Ascending aorta (tissue), 2 donors: ENCODE results near the gene KEAP1. TPM values are rescaled to one million over a fixed set of nuclear protein-coding genes. Genes with fewer than 3 reads are reported as not detected.

Source experiments
- DNase-seq, 2 donors: peaks; one replicate each; pipeline ENCODE4 v3.0.0-alpha.2; 2019; ENCODE audit warnings: low spot score in 2 of 2
- H3K27ac ChIP-seq, 2 donors: fragments of 200-600 bp; sonication (generic); one replicate each; pipeline ENCODE4 v1.5.1; 2016 to 2017; ENCODE audit warnings: mild to moderate bottlenecking in 1 of 2
- H3K27me3 ChIP-seq: fragments of 200-600 bp; sonication (generic); one replicate; pipeline ENCODE4 v1.5.1; 2017
- H3K36me3 ChIP-seq, 2 donors: fragments of 200-600 bp; sonication (generic); one replicate each; pipeline ENCODE4 v1.5.1; 2016
- H3K4me1 ChIP-seq, 2 donors: fragments of 200-600 bp; sonication (generic); one replicate each; pipeline ENCODE4 v1.5.1; 2016 to 2017; ENCODE audit warnings: mild to moderate bottlenecking in 1 of 2
- H3K4me3 ChIP-seq, 2 donors: fragments of 200-600 bp; sonication (generic); one replicate each; pipeline ENCODE4 v1.5.1; 2016 to 2017; ENCODE audit warnings: mild to moderate bottlenecking in 1 of 2
- H3K9me3 ChIP-seq, 2 donors: fragments of 200-600 bp; sonication (generic); one replicate each; pipeline ENCODE4 v1.5.1; 2016
- CTCF ChIP-seq, 3 experiments: fragments of 200-600 bp in 2 of 3; fragments of 450-650 bp in 1 of 3; sonication (generic) in 2 of 3; IDR thresholded peaks; one replicate each; pipeline ENCODE4 v1.5.1; 2016 to 2019; ENCODE audit warnings: antibody characterized with exemption in 3 of 3, mild to moderate bottlenecking in 1 of 3, moderate library complexity in 1 of 3
- intact Hi-C: fragments of 100-400 bp; cut with DNase I; formaldehyde crosslinking; loops from one replicate; pipeline ENCODE4 v1.15.1; 2023
- total RNA-seq: library from RNA; depleted of rRNA; stranded (reverse); fragments of >200 nt; gene quantifications from one replicate; pipeline ENCODE4 v1.1.0, GENCODE V29; 2016

Gene KEAP1
- total RNA-seq, 1 donor from 2014 or later, result 57.8 TPM

DNA sequence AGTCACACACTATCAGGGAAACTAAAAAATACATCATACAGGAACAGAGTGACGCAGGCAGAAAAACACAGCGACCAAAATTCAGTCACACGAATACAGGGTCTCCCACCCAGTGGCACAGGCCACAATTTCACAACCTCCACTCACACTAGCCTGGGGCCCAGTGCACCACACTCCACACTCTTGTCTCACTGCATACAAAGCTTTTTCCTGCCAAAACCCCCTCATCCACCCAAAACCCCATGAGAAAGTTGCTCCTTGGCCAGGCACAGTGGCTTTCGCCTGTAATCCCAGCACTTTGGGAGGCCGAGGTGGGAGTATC lies 12.9 kb upstream of the KEAP1 start:
- intact Hi-C loops, result no loop called here
- Histone ChIP-seq H3K9me3 (no peaks in the 10 kb centered on the region), H3K36me3 (no peaks in the 10 kb centered on the region), H3K27ac (no peak overlapping the region), H3K4me1 (peaks cover 4 to 9% of the 10 kb centered on the region in 2 donors), H3K4me3 (no peak overlapping the region), H3K27me3 (peaks cover 4% of the 10 kb centered on the region)
- DNase-seq, result no peak
- no peak for TF ChIP-seq CTCF (IDR thresholded peaks at IDR 0.05)

- H3K36me3 ChIP-seq, result no peaks in the 10 kb centered on the region
- intact Hi-C loops, result no loop called here
- no peaks in the 10 kb centered on the region for H3K9me3 ChIP-seq
- H3K4me1 ChIP-seq, result peaks cover 4 to 9% of the 10 kb centered on the region in 2 donors
- no peak for TF ChIP-seq CTCF (IDR thresholded peaks at IDR 0.05)
- peaks cover 14% of the 10 kb centered on the region for H3K27me3 ChIP-seq
- no peak for DNase-seq
- H3K27ac ChIP-seq, result no peak overlapping the region
- no peak overlapping the region for H3K4me3 ChIP-seq
Observed at GRCh38 chr19:10514211-10515145, 11.3 kb upstream of the KEAP1 start.

DNA sequence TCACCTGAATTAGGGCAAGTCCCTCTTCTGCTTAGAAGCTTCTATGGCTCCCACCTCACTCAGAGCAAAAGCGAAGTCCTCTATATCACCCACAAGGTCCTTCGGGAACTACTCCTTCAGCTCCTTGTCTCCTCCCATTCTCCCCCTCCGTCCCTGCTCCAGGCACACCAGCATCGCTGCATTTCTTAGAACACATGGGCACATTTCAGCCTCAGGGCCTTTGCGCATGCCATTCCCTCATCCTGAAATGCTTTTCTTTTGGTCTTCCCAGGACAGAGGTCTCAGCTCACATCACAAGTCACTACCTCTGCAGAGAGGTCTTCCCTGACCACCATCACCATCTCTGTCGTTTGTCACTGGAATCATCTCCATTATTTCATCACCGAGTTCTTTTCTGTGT lies 10.1 kb upstream of the KEAP1 start:
- peaks cover 9% of the 10 kb centered on the region for H3K27me3 ChIP-seq
- peaks cover 4 to 8% of the 10 kb centered on the region in 2 donors for H3K4me1 ChIP-seq
- no peak for DNase-seq
- no peak overlapping the region for H3K27ac ChIP-seq
- intact Hi-C loops, result no loop called here
- H3K36me3 ChIP-seq, result no peaks in the 10 kb centered on the region
- no peak for TF ChIP-seq CTCF (IDR thresholded peaks at IDR 0.05)
- H3K9me3 ChIP-seq, result no peaks in the 10 kb centered on the region
- no peak overlapping the region for H3K4me3 ChIP-seq

GRCh38 chr19:10510301-10510802 lies 7.2 kb upstream of the KEAP1 start:
- Histone ChIP-seq H3K36me3 (no peaks in the 10 kb centered on the region), H3K4me1 (no peaks in the 10 kb centered on the region), H3K4me3 (no peak overlapping the region), H3K27ac (no peak overlapping the region), H3K27me3 (peaks cover 9% of the 10 kb centered on the region), H3K9me3 (no peaks in the 10 kb centered on the region)
- TF ChIP-seq CTCF (IDR thresholded peaks at IDR 0.05), result peak; percentile 21 to 62 (median 60)
- intact Hi-C loops, result no loop called here
- no peak for DNase-seq

- no peaks in the 10 kb centered on the region for H3K4me1 ChIP-seq
- H3K36me3 ChIP-seq, result no peaks in the 10 kb centered on the region
- no peak overlapping the region for H3K4me3 ChIP-seq
- H3K27ac ChIP-seq, result no peak overlapping the region
- intact Hi-C loops, result no loop called here
- peaks cover 9% of the 10 kb centered on the region for H3K27me3 ChIP-seq
- no peak for DNase-seq
- no peak for TF ChIP-seq CTCF (IDR thresholded peaks at IDR 0.05)
- no peaks in the 10 kb centered on the region for H3K9me3 ChIP-seq
Observed at GRCh38 chr19:10508707-10509106, 5.6 kb upstream of the KEAP1 start.
